OCI-LY3 (cell line): Measurements from ENCODE around the gene JARID2.

Experiments used
- CTCF ChIP-seq: fragments of 200-600, 300-600 bp; sonication (generic); IDR thresholded peaks from 2 replicates; pipeline ENCODE4 v1.5.1; 2014; ENCODE audit warnings: antibody characterized with exemption, low read length, low read depth
- EZH2phosphoT487 ChIP-seq: fragments of 200-600 bp; shearing (Covaris generic); IDR thresholded peaks from 2 replicates; pipeline ENCODE4 v1.6.1; 2018; ENCODE audit warnings: antibody characterized with exemption, mixed run types, low read depth

DNA sequence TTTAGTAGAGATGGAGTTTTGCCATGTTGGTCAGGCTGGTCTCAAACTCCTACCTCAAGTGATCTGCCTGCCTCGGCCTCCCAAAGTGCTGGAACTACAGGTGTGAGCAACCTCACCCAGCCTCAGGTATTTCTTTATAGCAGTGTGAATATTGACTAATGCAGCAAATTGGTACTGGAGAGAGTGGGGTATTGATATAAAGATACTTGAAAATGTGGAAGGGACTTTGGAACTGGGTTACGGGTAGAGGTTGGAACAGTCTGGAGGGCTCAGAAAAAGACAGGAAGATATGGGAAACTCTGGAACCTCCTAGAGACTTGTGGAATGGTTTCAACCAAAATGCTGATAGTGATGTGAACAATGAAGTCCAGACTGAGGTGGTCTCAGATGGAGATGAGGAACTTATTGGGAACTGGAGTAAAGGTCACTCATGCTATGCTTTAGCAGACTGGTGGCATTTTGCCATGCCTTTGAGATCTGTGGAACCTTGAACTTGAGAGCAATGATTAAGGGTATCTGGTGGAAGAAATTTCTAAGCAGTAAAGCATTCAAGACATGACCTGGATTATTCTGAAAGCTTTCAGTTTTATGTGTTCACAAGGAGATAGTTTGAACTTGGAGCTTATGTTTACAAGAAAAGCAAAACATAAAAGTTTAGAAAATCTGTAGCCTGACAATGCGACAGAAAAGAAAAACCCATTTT lies 289.8 kb downstream of the JARID2 start:
- TF ChIP-seq CTCF (no peak), EZH2phosphoT487 (no peak)
